Measurements from ENCODE around the gene RTP5. TPM values are rescaled to one million over a fixed set of nuclear protein-coding genes. Genes with fewer than 3 reads are reported as not detected.
"Not testable (repeated sequence)": the region's sequence is repeated elsewhere in the genome, so short reads cannot be mapped to it uniquely, and the experiment has no call there.

The RTP5 gene
- total RNA-seq, 2 experiments from 2014 or later: 0.30 to 0.36 TPM

DNA sequence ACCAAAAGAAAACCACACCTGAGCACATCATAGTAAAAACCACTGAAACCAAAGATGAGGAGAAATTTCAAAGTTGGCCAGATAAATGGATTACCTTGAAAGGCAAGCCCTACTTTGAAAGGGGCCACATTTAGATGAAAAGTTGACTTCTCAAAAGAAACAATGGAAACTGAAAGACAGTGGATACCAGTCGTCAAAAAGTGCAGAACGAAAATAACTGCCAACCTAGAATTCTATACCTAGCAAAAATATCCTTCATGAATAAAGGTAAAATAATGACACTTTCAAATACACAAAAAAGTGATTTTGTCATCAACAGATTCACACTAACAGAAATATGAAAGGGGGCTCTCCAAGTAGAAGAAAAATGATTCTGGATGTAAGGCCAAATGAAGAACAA, 42.1 kb upstream of the RTP5 start:
- POLR2A ChIA-PET: no interaction called here
- H3K36me3 ChIP-seq (ENCODE audit: insufficient read depth, low read length): no peaks in the 10 kb centered on the region
- Mint-ChIP-seq H3K4me3 (no peak overlapping the region), H3K36me3 (ENCODE audit: low read depth) (no peaks in the 10 kb centered on the region), H3K27ac (no peak overlapping the region), H3K9me3 (peaks cover 5% of the 10 kb centered on the region), H3K27me3 (peaks cover 9% of the 10 kb centered on the region), H3K4me1 (ENCODE audit: low read depth) (no peaks in the 10 kb centered on the region)
- CTCF ChIA-PET: no interaction called here
- no peak for DNase-seq
- H3K9me3 ChIP-seq (ENCODE audit: control insufficient read depth in 1 of 2, insufficient read depth in 1 of 2, low read length in 2 of 2): peaks cover 13% of the 10 kb centered on the region in 2 experiments
- no peak for ATAC-seq (ENCODE audit: poor library complexity)
- no peaks in the 10 kb centered on the region for H3K4me1 ChIP-seq (ENCODE audit: insufficient read depth, low read length)
- no peaks in the 10 kb centered on the region for H3K27me3 ChIP-seq (ENCODE audit: control insufficient read depth in 1 of 2, insufficient read depth in 2 of 2, low read length in 2 of 2)
- H3K4me3 ChIP-seq (ENCODE audit: low read length): no peak overlapping the region
- TF ChIP-seq, protein P1, sequence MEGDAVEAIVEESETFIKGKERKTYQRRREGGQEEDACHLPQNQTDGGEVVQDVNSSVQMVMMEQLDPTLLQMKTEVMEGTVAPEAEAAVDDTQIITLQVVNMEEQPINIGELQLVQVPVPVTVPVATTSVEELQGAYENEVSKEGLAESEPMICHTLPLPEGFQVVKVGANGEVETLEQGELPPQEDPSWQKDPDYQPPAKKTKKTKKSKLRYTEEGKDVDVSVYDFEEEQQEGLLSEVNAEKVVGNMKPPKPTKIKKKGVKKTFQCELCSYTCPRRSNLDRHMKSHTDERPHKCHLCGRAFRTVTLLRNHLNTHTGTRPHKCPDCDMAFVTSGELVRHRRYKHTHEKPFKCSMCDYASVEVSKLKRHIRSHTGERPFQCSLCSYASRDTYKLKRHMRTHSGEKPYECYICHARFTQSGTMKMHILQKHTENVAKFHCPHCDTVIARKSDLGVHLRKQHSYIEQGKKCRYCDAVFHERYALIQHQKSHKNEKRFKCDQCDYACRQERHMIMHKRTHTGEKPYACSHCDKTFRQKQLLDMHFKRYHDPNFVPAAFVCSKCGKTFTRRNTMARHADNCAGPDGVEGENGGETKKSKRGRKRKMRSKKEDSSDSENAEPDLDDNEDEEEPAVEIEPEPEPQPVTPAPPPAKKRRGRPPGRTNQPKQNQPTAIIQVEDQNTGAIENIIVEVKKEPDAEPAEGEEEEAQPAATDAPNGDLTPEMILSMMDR (IDR thresholded peaks at IDR 0.05): no peak
- intact Hi-C loops (cut with DNase I, micrococcal nuclease): no loop called here
- no peak overlapping the region for H3K27ac ChIP-seq (ENCODE audit: low read depth in 1 of 2, low read length in 2 of 2)

DNA sequence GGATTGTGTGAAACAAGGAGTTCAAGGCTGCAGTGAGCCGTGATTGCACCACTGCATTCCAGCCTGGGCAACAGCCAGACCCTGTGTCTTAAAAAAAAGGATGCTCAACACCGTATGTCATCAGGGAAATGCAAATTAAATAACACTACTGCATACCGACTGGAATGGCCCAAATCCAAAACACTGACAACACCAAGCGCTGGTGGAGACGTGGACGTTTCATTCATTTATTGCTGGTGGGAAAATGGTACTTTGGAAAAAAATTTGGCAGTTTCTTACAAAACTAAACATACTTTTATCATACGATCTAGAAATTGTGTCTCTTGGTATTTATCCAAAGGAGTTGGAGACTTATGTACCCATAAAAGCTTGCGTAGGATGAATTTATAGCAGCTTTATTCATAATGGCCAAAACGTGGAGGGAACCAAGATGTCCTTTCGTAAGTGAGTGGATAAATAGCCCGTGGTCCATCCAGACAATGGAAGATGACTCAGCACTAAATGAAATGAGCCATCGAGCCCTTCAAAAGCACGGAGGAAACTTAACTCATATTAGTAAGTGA, 36.3 kb upstream of the RTP5 start:
- no peak overlapping the region for H3K27ac ChIP-seq (ENCODE audit: low read depth in 1 of 2, low read length in 2 of 2)
- ChIA-PET POLR2A (no interaction called here), CTCF (no interaction called here)
- Mint-ChIP-seq H3K4me1 (ENCODE audit: low read depth) (no peaks in the 10 kb centered on the region), H3K4me3 (no peak overlapping the region), H3K27me3 (no peaks in the 10 kb centered on the region), H3K27ac (no peak overlapping the region), H3K36me3 (ENCODE audit: low read depth) (no peaks in the 10 kb centered on the region), H3K9me3 (no peaks in the 10 kb centered on the region)
- intact Hi-C loops (cut with DNase I, micrococcal nuclease): loop anchor here in 1 of 2 experiments (5.0 kb wide), 1 partner anchor 34 kb away; the partner anchor contains the start of gene RTP5
- no peaks in the 10 kb centered on the region for H3K27me3 ChIP-seq (ENCODE audit: control insufficient read depth in 1 of 2, insufficient read depth in 2 of 2, low read length in 2 of 2)
- no peak overlapping the region for H3K4me3 ChIP-seq (ENCODE audit: low read length)
- ATAC-seq (ENCODE audit: poor library complexity): no peak
- DNase-seq: no peak
- H3K36me3 ChIP-seq (ENCODE audit: insufficient read depth, low read length): no peaks in the 10 kb centered on the region
- H3K9me3 ChIP-seq (ENCODE audit: control insufficient read depth in 1 of 2, insufficient read depth in 1 of 2, low read length in 2 of 2): no peaks in the 10 kb centered on the region
- H3K4me1 ChIP-seq (ENCODE audit: insufficient read depth, low read length): no peaks in the 10 kb centered on the region
- TF ChIP-seq, protein P1 (IDR thresholded peaks at IDR 0.05): no peak

DNA sequence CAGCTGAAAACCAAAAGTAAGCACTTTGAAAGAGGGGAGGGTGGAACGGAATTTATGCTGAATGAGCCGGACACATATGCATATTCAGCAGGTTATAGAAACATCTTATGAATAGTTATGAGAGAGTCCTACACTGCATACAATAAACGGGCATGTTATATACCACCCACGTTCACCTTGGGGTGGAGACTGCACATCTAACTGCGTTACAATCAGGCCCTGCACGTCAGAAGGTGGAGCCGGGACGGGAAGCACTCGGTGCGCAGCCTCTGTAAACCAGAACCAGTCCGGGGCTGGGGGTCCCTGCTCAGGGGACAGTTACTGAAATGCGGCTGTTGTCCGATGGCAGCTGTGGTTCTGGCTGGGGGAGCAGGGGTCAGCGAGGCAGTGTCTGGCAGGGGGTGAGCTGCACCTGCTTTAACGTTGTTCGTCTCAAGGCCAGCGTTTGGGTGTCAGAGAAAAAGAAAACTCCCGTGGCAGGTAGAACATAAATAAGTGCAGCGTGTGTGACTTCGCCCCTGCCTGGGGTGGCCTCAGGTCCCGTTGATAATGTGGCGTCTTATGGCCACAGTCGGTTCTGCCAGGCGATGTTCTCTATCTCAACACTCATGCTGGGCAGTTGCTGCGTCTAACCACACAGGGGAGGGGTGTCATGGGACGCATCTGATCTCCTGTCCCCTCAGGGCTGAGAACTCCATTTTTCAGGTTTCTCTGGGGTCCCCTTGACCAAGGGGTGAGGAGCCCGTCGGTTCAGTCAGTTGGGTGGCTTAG, 35.6 kb upstream of the RTP5 start:
- H3K27me3 ChIP-seq (ENCODE audit: control insufficient read depth in 1 of 2, insufficient read depth in 2 of 2, low read length in 2 of 2); POLR2A ChIA-PET; H3K4me3 ChIP-seq (ENCODE audit: low read length); ATAC-seq (ENCODE audit: poor library complexity); H3K27ac Mint-ChIP-seq; H3K4me1 Mint-ChIP-seq (ENCODE audit: low read depth); H3K27ac ChIP-seq (ENCODE audit: low read depth in 1 of 2, low read length in 2 of 2); H3K27me3 Mint-ChIP-seq; H3K36me3 ChIP-seq (ENCODE audit: insufficient read depth, low read length); CTCF ChIA-PET; H3K4me3 Mint-ChIP-seq; DNase-seq; H3K36me3 Mint-ChIP-seq (ENCODE audit: low read depth); H3K9me3 ChIP-seq (ENCODE audit: control insufficient read depth in 1 of 2, insufficient read depth in 1 of 2, low read length in 2 of 2); H3K9me3 Mint-ChIP-seq; H3K4me1 ChIP-seq (ENCODE audit: insufficient read depth, low read length): not testable (repeated sequence)
- intact Hi-C loops (cut with DNase I, micrococcal nuclease): loop anchor here in 1 of 2 experiments (5.0 kb wide), 1 partner anchor 33 kb away; the partner anchor contains the start of gene RTP5
